HG02642 (cell line): ENCODE data around the gene CLEC3B.

Source experiments
- ATAC-seq: cut with Tn5 transposase; IDR thresholded peaks from one replicate; pipeline ENCODE4 v1.9.1; 2021; ENCODE audit warnings: mild to moderate bottlenecking; ENCODE audit not compliant: unreplicated experiment, poor library complexity

Gene CLEC3B

DNA sequence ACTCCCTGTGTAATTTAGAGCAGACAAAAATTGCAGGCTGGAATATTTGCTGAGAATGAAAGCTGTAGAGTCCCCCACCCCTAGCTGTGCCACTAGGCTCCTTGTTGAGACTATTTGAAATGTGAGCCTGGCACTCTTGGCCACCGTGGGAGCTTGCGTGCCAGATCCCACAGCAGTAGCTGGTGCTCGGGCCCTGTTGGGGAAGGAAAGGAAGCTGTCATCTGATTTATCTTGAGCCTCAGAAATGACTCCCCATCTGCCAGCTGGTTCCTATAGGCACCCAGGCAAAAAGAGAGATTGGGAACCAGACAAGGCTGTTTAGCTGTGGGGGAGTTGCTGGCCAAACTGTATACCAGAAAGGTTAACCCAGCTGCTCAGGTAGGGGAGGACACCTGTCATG, 23.4 kb upstream of the CLEC3B start:
- ATAC-seq, result no peak

DNA sequence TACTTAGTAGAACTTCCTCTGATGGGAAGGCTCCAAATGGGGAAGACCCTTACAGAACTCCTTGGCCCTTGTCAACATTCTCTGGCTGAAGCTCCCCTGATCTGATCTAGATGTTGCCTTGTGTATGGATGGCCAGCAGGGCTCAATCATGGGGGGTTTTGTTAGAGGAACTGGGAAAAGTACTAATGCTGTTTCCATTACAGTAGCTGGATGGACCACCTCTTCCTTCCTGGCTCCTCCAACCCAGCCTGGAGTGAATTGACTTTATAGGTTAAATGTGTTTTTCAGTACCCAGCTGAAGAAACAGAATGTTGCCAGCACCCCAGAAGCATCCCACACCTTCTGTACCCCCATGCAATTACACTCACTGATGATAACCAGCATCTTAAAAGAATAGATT, 22.7 kb upstream of the CLEC3B start:
- no peak for ATAC-seq

DNA sequence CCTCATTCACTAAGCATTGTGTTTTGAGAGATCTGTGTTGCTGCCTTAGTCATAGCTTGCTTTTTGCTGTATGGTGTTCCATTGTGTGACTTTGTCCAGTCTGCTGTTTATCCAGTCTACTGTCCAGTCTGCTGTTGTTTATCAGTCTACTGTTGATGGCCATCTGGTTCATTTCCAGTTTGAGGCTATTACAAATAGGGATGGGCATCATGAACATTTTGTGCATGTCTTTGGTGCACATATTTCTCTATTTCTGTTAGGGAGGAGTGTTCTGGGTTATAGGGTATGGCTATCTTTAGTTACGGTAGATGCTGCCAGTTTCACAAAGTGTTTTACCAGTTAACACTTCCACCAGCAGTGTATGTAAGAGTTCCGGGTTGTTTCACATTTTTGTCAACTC, 22.2 kb upstream of the CLEC3B start:
- ATAC-seq, result no peak

DNA sequence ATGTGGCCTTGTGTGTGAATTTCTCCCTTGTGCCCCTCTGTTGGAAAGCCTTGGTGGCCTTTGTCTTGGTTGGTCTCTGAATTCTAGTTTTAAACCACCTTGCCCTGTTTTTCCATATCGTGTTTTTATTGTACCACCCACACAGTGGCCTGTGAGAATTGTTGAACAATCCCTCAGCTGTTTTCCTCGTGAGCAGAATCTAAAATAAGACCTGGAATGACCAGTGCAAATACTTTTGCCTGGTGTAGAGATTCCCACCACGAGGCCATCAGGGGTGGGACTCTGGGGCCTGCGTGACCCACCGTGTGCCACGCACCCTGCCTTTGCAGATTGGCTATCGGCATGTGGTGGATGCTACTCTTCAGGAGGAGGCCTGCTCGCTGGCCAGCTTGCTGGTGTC, 19.0 kb upstream of the CLEC3B start:
- no peak for ATAC-seq

DNA sequence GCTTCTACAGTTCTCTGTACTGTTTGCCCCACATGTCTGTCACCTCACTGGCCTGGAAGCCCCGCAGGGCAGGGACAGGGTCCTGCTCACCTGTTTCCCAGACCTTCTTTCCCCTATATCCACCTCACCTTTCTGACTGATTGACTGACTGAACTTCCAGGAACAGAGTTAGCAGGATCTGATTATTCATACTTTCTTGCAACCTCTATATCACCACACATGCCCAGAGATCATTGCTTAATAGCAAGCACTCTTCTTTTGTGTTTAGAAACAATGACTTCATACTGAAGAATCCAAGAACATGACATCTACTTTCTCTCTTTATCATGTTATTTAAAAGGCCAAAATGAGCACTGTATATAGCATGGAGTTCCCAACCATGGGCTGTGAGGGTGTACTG, 18.0 kb upstream of the CLEC3B start:
- ATAC-seq, result no peak

DNA sequence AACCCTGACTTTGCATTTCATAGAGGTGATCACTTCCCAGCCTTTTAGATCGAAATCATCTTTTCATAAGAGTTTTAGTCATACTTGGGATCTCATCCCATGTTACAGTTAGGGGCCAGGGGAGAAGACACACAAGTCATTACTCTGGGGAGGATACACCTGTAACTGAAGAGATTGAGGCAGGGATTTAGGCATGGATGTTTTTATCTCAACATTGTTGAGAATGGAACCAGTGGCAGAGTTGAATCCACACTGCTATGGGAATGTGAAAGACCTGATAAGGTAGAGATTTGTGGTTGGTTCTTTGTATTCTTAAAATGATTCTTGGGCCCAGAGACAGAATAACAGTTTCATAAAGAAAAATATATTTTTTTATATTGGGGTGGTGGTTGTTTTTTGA, 16.2 kb upstream of the CLEC3B start:
- ATAC-seq, result no peak

DNA sequence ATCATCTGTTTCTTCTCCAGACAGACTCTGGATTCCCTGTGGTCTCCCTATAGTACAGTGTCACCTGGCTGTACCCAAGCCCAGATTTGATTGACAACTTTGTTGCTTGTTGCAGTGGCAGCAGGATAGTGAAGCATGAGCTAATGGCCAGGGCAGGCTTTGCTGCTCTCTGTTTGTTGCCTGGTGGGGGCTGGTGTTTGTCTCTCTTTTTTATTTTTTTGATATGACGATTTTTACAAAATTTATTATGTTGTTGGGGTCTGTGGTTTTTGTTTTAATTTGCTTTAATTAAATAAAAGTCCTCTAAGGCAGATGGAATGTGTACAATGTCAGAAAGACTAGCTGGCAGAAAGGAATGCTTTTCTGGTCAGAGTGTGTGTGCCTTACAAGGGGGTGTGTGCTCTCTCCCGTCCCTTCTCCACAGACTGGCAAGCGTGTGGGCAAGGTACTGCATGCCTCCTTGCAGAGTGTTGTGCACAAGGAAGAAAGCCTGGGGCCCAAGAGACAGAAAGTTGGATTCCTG, 15.2 kb upstream of the CLEC3B start:
- ATAC-seq, result no peak

DNA sequence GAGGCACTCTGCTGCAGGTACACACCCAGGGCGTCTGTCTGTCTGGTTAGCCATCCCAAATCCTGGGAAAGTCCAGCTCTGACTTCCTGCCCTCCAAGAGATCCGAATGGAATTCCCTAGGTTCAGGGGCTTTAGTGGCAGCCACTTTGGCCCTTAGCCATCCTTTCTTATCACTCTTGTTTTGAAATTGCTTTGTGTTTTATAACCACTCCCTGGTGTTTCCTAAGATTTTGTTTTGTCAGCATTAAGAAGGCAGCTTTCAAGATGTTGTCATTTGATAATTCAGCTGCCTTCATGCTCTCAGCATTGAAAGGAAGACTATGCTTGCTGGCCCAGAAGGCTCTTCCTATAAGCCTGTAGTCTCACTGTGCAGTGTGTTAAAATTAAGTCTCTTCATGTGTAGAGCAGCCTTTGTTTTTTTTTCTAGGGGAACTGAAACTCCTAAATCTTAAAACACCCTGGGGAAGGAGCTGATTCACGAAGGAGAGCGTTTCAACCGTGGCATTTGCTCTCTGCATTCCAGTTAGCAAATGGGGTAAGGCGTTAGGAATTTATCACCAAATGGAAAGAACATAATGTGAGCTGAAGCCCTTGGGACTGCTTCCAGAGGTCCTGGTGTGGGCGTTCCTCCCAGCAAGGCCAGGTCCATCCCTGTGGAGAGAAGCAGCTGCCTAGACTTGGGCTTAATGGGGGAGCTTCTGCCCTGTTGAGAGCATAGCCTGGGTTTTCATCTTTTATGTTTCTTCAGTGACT, 14.2 kb upstream of the CLEC3B start:
- ATAC-seq, result no peak

DNA sequence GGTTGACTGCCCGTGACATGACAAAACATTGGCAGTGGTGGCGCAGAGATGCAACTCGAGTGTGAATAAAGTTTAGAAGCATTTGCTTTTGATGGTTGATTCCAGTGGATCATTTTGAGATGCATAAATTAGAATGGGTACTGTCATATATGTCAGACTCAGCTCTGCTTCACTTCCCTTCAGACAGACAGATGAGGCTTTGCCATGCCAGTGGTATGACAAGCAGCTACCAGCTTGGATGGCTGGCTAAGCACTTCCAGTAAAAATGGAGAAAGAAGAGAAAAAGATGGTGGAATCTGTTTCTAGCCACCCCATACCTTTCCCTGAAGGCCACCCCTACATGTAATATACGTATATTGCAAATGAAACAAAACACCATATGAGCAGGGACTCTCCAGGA, 13.5 kb upstream of the CLEC3B start:
- ATAC-seq, result no peak

DNA sequence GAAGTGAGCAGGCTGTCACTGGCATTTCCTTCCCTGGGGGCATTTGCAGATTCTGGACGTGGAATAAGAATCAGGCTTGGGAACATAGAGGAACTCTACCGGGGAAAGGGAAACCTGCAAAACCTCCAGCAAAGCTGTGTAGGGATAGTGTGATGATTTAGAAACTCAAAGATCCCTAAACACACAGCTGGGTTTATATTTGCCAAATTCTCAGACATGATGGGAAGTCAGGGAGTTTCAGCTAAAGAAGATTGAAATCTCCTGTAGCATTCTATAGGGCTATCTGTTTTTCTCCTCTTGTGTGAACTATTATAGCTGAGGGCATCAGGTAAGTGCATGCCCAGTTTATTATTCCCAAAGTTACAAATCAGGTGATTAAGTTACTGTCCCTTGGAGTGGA, 9.2 kb upstream of the CLEC3B start:
- no peak for ATAC-seq

DNA sequence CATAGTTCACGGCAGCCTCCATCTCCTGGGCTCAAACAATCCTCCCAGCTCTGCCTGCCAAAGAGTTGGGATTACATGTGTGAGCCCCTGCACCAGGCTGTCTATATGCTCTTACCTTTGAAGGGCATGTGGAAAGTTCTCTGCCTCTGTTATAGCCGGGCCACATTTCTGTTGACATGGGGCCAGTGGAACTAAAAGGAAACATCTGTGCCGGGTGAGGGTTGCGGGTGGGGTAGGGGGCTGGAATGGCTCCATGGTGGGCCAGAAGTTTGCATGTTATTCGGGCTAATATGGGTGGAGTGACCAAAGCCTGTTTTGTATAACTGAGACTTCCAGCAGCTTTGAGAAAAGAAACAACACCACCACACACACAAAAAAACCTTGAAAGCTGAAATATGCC, 8.3 kb upstream of the CLEC3B start:
- ATAC-seq, result no peak

DNA sequence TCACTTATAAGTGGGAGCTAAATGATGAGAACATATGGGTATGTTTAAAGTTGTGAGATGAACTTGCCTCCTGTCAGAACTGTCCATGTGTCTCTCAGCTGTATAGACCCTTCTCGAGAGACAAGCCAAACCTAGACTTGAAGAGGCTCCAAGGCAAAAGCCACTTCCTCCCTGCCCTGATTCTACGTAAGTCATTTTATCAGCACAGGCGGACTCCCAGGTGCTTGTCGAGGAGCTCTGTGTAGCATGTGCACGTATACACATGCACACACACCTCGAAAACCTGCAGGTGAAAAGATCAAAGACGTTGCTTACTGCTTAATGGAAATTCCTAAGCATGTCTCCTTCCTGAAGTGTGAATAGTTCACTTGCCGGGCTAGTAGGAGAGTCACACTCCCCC, 5.6 kb upstream of the CLEC3B start:
- no peak for ATAC-seq

DNA sequence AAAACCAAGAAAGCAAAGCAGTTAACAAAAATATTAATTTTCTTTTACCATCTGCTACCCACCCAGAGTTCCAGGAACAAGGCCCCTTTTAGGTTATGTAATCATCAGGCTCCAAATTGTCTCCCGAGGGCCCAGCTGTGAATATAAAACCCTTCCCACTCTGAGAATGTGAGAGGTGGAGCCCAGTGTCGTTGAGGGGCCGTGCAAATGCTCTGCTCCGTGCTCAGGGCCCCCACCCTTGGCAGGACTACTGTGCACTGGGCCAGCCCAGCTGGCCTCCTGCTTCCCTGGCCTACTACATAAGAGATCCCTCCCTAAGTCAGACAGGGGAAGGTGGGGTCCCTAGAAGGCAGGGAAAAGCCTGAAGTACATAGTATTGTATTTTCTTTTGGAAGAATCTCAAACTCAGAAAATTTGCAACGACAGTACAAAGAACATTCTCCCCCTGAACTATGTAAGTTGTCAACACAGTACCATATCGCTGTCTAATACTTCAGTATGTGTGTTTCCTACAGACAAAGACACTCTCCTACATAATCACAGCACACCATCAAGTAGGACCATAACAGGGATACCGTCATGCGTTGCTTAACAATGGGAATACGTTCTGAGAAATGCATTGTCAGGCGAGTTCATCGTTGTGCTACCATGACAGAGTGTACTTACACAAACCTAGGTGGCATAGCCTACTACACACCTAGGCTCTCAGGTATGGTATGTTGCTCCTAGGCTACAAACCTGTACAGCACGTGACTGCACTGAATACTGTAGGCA, 4.4 kb upstream of the CLEC3B start:
- no peak for ATAC-seq

DNA sequence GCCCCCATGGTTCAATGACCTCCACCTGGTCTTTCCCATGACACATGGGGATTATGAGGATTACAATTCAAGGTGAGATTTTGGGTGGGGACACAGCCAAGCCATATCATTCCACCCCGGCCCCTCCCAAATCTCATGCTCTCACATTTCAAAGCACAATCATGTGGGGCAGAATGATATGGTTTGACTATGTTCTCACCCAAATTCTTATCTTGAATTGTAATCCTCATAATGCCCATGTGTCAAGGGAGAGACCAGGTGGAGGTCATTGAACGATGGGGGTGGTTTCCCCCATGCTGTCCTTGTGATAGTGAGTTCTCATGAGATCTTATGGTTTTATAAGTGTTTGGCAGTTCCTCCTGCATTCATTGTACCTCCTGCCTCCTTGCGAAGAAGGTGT, 2.4 kb upstream of the CLEC3B start:
- no peak for ATAC-seq

DNA sequence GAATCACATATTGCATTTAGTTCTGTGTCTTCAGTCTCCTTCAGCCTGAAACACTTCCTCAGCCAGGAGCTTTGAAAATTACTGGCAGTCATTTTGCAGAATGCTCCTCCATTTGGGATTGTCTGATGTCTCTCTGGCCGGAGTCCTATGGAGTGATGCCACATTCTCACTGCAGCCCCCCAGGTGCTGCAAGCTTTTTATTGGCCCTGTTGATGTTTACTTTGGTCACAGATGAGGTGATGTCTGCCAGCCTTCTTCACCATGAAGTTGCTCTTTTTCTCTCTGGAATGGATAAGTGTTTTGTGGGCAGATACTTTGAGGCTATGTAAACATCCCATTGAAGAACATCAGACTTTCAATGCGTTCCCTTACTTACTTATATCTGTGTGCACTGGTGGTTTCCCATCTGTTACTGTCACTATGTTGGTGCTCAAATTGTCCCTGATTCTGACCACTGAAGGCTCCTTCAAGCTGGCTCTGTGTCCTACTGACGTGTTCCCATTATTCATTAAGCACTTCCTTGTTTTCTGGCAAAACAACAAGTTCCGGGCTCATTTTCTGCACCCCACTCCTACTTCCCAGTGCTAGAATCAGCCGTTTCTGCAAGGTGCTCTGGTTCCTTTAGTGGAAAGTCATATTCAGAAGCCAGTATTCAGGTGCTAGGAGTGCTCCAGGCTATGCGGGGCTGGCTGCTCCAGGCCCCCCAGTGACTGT, 1.4 kb upstream of the CLEC3B start:
- no peak for ATAC-seq

DNA sequence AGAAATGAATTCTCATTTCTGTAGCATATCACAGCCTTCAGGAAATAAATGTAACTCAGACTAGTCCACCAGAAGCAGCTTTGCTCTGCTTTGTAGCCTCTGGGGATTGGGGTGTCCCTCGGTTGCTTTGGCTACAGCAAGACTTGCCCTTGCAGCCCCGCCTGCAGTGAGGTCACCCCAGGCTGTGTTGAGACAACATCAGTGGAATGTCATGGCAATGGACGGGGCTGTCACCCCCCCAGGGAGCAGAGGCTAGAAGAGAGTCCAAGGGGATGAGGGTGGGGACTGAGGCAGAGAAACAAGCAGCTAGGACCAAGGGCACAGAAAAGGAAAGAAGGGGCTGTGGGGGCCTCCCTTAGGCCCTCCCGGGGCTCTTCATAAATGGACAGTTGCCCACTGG, 854 bp downstream of the CLEC3B start:
- ATAC-seq, result no peak

DNA sequence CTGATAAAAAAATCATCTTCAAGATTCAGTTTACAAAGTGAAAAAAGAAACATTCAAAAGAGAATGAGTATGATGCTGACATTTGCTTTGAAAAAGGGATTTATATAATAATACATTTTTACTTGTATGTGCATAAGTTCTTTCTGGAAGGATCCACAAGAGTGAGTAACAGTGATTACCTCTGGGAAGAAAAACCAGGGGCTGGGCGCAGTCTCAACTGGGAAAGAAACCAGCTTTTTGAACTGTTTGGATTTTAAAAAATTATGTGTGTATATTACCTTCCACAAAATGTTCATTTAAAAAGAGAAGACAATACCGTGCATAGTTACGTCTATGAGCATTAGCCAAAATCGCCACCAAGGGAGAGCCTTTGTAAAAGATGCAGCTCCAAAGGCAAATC, 1.3 kb downstream of the CLEC3B start:
- ATAC-seq, result no peak

DNA sequence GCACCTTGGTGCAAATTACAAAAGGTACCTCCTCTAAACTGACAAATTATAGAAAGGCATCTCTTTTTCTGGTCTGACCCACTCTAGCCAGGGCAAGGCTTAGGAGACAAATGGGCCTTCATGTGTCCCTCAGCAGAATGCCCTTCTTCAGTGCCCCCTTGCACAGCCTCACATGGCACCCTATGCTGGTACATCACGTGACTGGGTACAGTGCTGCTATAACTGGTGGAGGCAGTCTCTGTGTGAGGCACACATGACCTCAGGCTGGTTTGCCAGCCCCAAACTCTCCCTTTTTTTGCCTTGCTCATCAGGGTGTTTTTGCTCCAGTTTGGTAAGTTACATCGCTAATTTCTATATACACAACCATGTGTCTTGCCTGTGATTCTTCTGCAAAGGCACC, 3.1 kb downstream of the CLEC3B start:
- no peak for ATAC-seq

DNA sequence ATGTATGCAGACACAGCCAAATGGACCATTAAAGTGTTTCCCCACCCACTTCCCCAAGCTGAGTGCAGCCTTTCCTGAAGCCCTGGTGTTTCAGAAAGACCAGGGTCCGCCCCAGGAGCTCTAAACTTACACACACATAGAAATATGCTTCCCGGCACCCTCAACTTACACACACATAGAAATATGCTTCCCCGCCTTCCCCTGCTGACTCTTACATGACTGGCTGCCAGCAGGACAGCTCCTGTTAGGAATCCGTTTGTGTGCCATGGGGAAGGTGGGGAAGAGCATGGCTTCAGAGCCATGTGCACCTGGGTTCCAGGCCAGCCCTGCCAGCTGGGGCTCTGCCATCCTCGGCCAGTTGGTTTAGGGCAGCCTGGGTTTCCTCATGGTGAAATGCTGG, 3.6 kb downstream of the CLEC3B start:
- ATAC-seq, result no peak

DNA sequence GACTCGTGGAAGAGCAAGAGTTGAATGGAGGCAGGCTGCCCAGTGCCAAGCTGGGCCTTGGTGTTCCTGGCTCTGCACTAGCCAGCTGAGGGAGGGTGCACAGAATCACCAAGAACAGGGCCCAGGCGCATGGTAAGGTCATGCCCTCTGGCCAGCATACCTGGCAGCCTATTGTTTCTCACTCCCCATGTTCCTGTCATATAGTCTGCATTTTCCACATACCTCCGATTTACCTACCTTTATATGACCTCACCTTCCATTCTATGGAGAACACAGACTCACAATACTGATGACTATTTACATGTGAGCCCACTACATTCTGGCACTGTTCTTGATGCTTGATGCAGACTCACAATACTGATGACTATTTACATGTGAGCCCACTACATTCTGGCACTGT, 5.4 kb downstream of the CLEC3B start:
- no peak for ATAC-seq

DNA sequence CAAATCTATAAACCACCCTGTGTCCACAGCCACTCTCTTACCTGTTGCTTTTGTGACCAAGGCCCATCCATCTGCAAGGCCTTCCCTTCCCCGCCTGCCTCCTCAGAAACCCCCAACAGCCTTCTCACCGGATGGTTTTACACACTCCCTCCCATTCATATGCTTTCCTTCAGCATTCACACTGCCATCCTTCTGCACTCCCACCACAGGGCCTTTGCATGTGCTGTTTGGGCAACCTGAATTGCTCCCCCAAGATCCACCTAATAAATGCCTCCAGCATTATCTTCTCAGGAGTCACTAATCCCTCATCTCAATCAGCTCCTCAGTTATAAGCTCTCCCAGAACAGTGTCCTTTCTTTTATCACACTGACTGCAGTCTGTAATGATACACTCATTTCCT, 6.0 kb downstream of the CLEC3B start:
- no peak for ATAC-seq
